HL-60 (cell line): ENCODE measurements around the gene KRT25.

Experiments
- DNase-seq, 2 experiments: peaks; one replicate each; pipeline ENCODE4 v3.0.0-alpha.2; 2010 to 2020; ENCODE audit warnings: low read depth in 1 of 2, low spot score in 1 of 2
- H3K27ac ChIP-seq: fragments of 250-450 bp; sonication (Bioruptor Pico); replicated peaks from 2 replicates; pipeline ENCODE4 v1.5.1; 2020; ENCODE audit warnings: mild to moderate bottlenecking, moderate library complexity
- H3K27me3 ChIP-seq: fragments of 250-450 bp; sonication (Bioruptor Pico); 2 replicates; pipeline ENCODE4 v1.5.1; 2021; ENCODE audit warnings: mild to moderate bottlenecking, moderate library complexity; ENCODE audit not compliant: insufficient read depth, poor library complexity, severe bottlenecking
- H3K4me3 ChIP-seq: replicated peaks from 2 replicates; pipeline ENCODE4 v1.5.1; 2011; ENCODE audit warnings: mild to moderate bottlenecking, control low read depth, low read length; ENCODE audit not compliant: insufficient read depth
- GABPA ChIP-seq: IDR thresholded peaks from 2 replicates; pipeline ENCODE4 v1.6.1; 2012; ENCODE audit warnings: low read depth
- POLR2AphosphoS5 ChIP-seq: IDR thresholded peaks from 2 replicates; pipeline ENCODE4 v1.6.1; 2012; ENCODE audit warnings: low read depth
- SPI1 ChIP-seq: IDR thresholded peaks from 2 replicates; pipeline ENCODE4 v1.6.1; 2012; ENCODE audit warnings: low read depth, mild to moderate bottlenecking, borderline replicate concordance
- TF ChIP-seq, protein P1 (sequence below): IDR thresholded peaks from one replicate; pipeline ENCODE4 v1.5.1; 2011; ENCODE audit warnings: low read length, control low read depth, inconsistent platforms; ENCODE audit not compliant: insufficient read depth
- TF ChIP-seq, protein P2 (sequence below): IDR thresholded peaks from 2 replicates; pipeline ENCODE4 v1.6.1; 2012; ENCODE audit warnings: low read depth; ENCODE audit not compliant: insufficient replicate concordance

The KRT25 gene

GRCh38 chr17:40791787-40792436 lies 36.8 kb upstream of the KRT25 start:
- peaks cover 3% of the 10 kb centered on the region for H3K27me3 ChIP-seq
- H3K27ac ChIP-seq: no peak overlapping the region
- H3K4me3 ChIP-seq: no peak overlapping the region
- DNase-seq: no peak
- TF ChIP-seq, protein P1, sequence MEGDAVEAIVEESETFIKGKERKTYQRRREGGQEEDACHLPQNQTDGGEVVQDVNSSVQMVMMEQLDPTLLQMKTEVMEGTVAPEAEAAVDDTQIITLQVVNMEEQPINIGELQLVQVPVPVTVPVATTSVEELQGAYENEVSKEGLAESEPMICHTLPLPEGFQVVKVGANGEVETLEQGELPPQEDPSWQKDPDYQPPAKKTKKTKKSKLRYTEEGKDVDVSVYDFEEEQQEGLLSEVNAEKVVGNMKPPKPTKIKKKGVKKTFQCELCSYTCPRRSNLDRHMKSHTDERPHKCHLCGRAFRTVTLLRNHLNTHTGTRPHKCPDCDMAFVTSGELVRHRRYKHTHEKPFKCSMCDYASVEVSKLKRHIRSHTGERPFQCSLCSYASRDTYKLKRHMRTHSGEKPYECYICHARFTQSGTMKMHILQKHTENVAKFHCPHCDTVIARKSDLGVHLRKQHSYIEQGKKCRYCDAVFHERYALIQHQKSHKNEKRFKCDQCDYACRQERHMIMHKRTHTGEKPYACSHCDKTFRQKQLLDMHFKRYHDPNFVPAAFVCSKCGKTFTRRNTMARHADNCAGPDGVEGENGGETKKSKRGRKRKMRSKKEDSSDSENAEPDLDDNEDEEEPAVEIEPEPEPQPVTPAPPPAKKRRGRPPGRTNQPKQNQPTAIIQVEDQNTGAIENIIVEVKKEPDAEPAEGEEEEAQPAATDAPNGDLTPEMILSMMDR: peak; percentile 8
- TF ChIP-seq, protein P2, sequence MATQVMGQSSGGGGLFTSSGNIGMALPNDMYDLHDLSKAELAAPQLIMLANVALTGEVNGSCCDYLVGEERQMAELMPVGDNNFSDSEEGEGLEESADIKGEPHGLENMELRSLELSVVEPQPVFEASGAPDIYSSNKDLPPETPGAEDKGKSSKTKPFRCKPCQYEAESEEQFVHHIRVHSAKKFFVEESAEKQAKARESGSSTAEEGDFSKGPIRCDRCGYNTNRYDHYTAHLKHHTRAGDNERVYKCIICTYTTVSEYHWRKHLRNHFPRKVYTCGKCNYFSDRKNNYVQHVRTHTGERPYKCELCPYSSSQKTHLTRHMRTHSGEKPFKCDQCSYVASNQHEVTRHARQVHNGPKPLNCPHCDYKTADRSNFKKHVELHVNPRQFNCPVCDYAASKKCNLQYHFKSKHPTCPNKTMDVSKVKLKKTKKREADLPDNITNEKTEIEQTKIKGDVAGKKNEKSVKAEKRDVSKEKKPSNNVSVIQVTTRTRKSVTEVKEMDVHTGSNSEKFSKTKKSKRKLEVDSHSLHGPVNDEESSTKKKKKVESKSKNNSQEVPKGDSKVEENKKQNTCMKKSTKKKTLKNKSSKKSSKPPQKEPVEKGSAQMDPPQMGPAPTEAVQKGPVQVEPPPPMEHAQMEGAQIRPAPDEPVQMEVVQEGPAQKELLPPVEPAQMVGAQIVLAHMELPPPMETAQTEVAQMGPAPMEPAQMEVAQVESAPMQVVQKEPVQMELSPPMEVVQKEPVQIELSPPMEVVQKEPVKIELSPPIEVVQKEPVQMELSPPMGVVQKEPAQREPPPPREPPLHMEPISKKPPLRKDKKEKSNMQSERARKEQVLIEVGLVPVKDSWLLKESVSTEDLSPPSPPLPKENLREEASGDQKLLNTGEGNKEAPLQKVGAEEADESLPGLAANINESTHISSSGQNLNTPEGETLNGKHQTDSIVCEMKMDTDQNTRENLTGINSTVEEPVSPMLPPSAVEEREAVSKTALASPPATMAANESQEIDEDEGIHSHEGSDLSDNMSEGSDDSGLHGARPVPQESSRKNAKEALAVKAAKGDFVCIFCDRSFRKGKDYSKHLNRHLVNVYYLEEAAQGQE: no peak

DNA sequence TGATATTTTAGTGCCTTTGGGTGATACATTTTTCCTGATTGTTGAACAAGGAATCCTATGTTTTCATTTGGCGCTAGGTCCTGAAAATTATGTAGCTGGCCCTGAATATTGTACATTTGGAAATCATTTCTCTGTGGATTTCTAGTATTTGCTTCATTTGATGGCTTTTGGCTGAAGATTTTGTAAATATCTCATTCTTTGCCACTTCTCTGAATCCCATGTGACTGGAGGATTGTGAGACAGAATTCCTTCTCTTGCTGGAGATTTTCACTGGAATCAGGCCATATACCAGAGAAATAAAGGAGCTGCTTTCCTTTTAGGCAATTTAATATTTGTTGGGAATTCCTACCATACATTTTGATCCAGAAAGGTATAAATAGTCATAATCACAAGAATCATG lies 36.0 kb upstream of the KRT25 start:
- TF ChIP-seq GABPA (no peak), POLR2AphosphoS5 (no peak), SPI1 (no peak)
- TF ChIP-seq, protein P1: no peak
- TF ChIP-seq, protein P2: no peak
- H3K27ac ChIP-seq: no peak overlapping the region
- no peak overlapping the region for H3K4me3 ChIP-seq
- no peak for DNase-seq
- H3K27me3 ChIP-seq: peaks cover 3% of the 10 kb centered on the region

DNA sequence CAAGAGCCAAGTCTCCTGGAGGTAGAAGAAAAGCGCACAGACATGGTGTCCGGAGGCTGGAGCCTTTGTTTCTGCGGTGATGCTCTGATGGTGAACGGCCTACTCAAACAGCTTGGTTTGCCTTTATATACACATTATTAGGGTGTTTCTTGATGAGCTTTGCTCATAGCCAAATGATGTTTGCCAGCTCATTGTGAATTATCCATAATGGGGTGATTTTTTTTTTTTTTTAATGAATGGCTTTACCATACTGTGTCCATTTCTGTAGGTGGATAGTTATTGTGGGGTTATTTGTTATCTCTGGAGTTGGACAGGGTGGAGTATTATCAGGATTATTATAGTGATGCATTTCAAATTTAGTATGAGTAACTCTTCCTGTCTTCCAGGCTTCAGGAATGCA lies 27.3 kb upstream of the KRT25 start, which contains the start of gene KRT27:
TSS of gene KRT27 (minus strand) at position 101 of the 400 bp plus-strand sequence. CDS start at position 44, 57 bp downstream.
- H3K4me3 ChIP-seq: no peak within 1 kb of the TSS
- no peak for DNase-seq
- TF ChIP-seq, protein P1: no peak
- no peak for TF ChIP-seq POLR2AphosphoS5
- TF ChIP-seq, protein P2: no peak
- TF ChIP-seq SPI1: no peak
- TF ChIP-seq GABPA: no peak
- no peak within 1 kb of the TSS for H3K27ac ChIP-seq
- peaks cover 10% of the 10 kb centered on the region for H3K27me3 ChIP-seq
